ENCODE data around the gene FAM13B. TPM values are rescaled to one million over a fixed set of nuclear protein-coding genes. Genes with fewer than 3 reads are reported as not detected.

Gene FAM13B
- total and polyA plus RNA-seq, 9 of the 15 experiments (the other 6 are each of a cell fraction or from before 2014, with no cell fraction given): 2.3 to 21.6 (median 14.1) TPM

GRCh38 chr5:137997726-137998213, 35.1 kb downstream of the FAM13B start (continued):
- TF ChIP-seq REST (IDR thresholded peaks at IDR 0.05; ENCODE audit: borderline replicate concordance): no peak
- no peak for TF ChIP-seq REST (CRISPR knock-in tag; IDR thresholded peaks at IDR 0.05; ENCODE audit: low read depth)
- no peak for TF ChIP-seq ZFX (CRISPR knock-in tag; IDR thresholded peaks at IDR 0.05)
- no peak for TF ChIP-seq CREB1 (IDR thresholded peaks at IDR 0.05)
- TF ChIP-seq CREB1 (CRISPR knock-in tag; IDR thresholded peaks at IDR 0.05): no peak
- TF ChIP-seq KAT8 (IDR thresholded peaks at IDR 0.05; ENCODE audit: low read depth): no peak
- no peak for TF ChIP-seq RBM17 (IDR thresholded peaks at IDR 0.05; ENCODE audit: borderline replicate concordance, low read depth, low read length)
- TF ChIP-seq ZNF740 (CRISPR knock-in tag; IDR thresholded peaks at IDR 0.05): no peak
- no peak for TF ChIP-seq ZNF740 (tag; IDR thresholded peaks at IDR 0.05)
- no peak for TF ChIP-seq ZNF12 (CRISPR knock-in tag; IDR thresholded peaks at IDR 0.05)
- TF ChIP-seq SAP30 (IDR thresholded peaks at IDR 0.05; ENCODE audit: borderline replicate concordance, insufficient read depth, low read depth, low read length, poor library complexity, severe bottlenecking): no peak
- TF ChIP-seq RBM14 (IDR thresholded peaks at IDR 0.05; ENCODE audit: borderline replicate concordance, insufficient read depth, low read depth, low read length): no peak
- TF ChIP-seq TCF3 (CRISPR knock-in tag; IDR thresholded peaks at IDR 0.05): no peak
- TF ChIP-seq, protein P1, sequence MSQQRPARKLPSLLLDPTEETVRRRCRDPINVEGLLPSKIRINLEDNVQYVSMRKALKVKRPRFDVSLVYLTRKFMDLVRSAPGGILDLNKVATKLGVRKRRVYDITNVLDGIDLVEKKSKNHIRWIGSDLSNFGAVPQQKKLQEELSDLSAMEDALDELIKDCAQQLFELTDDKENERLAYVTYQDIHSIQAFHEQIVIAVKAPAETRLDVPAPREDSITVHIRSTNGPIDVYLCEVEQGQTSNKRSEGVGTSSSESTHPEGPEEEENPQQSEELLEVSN (IDR thresholded peaks at IDR 0.05; ENCODE audit: borderline replicate concordance in 1 of 2, extremely low read depth in 1 of 2, insufficient read depth in 1 of 2, insufficient read length in 1 of 2, low read depth in 1 of 2, low read length in 1 of 2, poor library complexity in 1 of 2, severe bottlenecking in 1 of 2): no peak
- peak; percentile 99 for TF ChIP-seq HMBOX1 (IDR thresholded peaks at IDR 0.05)
- no peak for TF ChIP-seq CXXC5 (CRISPR knock-in tag; IDR thresholded peaks at IDR 0.05)
